Measurements from ENCODE around the gene CCZ1B.
"Not testable (repeated sequence)": the region's sequence is repeated elsewhere in the genome, so short reads cannot be mapped to it uniquely, and the experiment has no call there.

- TF ChIP-seq, protein P1, sequence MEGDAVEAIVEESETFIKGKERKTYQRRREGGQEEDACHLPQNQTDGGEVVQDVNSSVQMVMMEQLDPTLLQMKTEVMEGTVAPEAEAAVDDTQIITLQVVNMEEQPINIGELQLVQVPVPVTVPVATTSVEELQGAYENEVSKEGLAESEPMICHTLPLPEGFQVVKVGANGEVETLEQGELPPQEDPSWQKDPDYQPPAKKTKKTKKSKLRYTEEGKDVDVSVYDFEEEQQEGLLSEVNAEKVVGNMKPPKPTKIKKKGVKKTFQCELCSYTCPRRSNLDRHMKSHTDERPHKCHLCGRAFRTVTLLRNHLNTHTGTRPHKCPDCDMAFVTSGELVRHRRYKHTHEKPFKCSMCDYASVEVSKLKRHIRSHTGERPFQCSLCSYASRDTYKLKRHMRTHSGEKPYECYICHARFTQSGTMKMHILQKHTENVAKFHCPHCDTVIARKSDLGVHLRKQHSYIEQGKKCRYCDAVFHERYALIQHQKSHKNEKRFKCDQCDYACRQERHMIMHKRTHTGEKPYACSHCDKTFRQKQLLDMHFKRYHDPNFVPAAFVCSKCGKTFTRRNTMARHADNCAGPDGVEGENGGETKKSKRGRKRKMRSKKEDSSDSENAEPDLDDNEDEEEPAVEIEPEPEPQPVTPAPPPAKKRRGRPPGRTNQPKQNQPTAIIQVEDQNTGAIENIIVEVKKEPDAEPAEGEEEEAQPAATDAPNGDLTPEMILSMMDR (IDR thresholded peaks at IDR 0.05) = not testable (repeated sequence)
- TF ChIP-seq ESRRA (IDR thresholded peaks at IDR 0.05; ENCODE audit: borderline replicate concordance, low read length); RAD21 (conservative IDR thresholded peaks at IDR 0.05 in 1 of 2, IDR thresholded peaks at IDR 0.05 in 1 of 2); NR3C1 (IDR thresholded peaks at IDR 0.05); KDM5A (IDR thresholded peaks at IDR 0.05); POLR2A (IDR thresholded peaks at IDR 0.05; ENCODE audit: low read length); CBX8 (IDR thresholded peaks at IDR 0.05); RFX5 (IDR thresholded peaks at IDR 0.05); KDM1A (IDR thresholded peaks at IDR 0.05; ENCODE audit: low read depth); FOSL2 (IDR thresholded peaks at IDR 0.05); FOSL2 (CRISPR knock-in tag; IDR thresholded peaks at IDR 0.05); CEBPB (IDR thresholded peaks at IDR 0.05); TFCP2L1 (CRISPR knock-in tag; IDR thresholded peaks at IDR 0.05); JUN (IDR thresholded peaks at IDR 0.05); REST (IDR thresholded peaks at IDR 0.05): not testable (repeated sequence)
These were observed 28.9 kb downstream of the CCZ1B start for GRCh38 chr7:6797218-6797617.
